CD4-positive, alpha-beta T cell treated with Interleukin-2 at 100 ng/mL for 4 hours (primary cell): ENCODE results near the gene EPHA2.
A peak's percentile ranks its signal among the peaks of the same experiment; 100 is the strongest.
"Not testable (repeated sequence)": the region's sequence is repeated elsewhere in the genome, so short reads cannot be mapped to it uniquely, and the experiment has no call there.

ENCODE experiments used
- DNase-seq: peaks from one replicate; pipeline ENCODE4 v3.0.0-alpha.2; 2020; ENCODE audit warnings: low spot score

The EPHA2 gene

DNA sequence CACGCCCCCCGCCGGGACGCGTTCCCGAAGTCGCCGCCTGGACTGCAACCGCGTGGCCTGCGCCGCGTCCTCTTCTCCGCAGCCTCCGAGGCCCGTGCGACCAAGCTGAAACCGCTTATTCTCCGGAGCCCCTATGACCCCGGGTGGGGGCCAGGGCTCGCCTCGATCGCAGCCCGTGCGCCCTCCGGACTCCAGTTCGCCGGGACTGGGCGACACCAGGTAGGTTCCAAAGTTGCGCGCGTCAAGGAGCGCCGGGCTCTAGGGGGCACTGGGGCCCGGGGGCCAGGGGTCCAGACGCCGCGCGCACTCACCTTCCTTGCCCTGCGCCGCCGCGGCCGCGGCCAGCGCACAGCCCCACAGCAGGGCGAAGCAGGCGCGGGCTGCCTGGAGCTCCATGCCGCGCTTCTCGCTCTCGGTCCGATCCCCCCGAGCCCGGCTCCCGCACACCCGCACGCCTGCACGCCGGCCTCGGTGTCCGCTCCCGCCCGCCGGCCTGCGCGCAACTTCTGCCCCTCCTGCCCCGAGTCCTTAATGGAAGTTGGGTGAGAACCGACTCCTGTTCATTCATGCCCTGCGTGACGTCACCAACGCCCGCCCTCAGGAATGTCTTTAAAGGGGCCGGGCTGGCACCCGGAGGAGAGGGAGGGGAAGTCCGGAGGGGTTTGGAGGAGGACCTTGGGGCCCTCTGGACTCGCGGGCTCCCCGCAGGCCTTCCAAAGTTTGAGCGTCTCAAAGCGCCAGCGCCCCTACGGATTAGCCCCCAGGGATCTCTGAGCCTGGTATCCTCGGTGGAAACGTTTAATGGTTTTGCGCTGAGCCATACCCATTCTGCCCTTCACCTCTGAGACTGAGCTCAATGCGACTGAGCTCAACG, at the start of gene EPHA2:
EPHA2 (minus strand) TSS at position 533 of the 874 bp plus-strand sequence; CDS start at position 396, 137 bp downstream.
- no peak for DNase-seq

GRCh38 chr1:16205334-16205671, 49.4 kb upstream of the EPHA2 start:
- no peak for DNase-seq

GRCh38 chr1:16204634-16205333, 48.9 kb upstream of the EPHA2 start:
- peak; percentile 19 for DNase-seq

DNA sequence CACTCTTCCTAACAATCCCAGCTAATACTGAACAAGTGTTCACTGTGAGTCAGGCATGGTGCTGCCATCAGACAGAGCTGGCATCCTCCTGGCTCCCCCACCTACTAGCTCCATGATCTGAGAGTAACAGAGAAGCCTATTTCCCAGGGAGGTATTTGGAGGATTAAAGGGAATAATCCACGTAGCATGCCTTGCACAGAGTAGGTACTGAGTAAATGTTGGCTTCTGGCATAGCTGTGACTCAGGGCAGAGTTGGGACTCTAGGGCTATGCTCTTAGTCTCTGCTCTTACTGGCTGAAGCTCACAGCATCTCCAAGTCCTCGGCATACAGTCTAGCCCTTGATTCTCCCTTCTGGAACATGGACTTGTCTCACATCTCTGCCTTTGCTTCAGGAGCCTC, 48.3 kb upstream of the EPHA2 start:
- DNase-seq: no peak

GRCh38 chr1:16203550-16203949, 47.7 kb upstream of the EPHA2 start:
- no peak for DNase-seq

DNA sequence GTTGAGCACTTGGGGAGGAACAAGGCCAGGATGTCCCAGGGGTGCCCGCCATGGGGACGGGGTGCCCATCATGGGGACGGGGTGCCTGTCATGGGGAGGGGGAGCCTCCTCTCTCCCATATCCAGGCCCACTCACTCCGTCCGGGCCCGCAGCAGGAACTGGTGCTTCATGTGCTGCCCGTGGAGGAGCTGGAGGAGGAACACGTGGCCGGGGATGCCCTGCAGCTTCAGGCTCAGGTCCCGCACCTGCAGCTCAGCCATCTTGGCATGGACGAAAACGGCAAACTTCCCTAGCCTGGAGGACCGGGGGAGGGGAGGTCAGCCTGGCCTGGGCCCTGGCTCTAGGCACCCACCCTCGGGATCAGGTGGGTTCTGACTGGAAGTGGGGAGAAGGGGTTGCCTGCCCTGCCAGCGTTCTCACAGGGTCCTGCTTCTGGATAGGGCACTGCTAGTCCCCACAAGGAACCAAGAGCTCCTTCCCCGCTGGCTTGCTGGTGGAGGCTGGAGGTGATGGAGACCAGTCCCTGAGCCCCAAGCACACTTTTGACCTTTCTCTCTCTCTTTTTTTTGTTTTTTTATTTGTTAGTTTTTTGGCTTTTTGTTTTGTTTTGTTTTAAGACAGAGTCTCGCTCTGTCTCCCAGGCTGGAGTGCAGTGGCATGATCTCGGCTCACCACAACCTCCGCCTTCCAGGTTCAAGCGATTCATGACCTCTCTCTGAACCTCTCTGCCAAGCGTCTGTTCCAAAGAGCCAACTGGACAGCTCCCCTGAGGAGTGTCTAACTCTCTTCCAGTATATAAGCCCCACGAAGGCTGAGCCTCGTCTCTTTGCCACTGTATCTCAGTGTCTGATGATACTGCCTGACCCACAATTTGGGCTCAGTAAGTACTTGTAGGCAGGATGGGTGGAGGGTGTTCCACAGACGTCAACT, 46.7 kb upstream of the EPHA2 start:
- no peak for DNase-seq

DNA sequence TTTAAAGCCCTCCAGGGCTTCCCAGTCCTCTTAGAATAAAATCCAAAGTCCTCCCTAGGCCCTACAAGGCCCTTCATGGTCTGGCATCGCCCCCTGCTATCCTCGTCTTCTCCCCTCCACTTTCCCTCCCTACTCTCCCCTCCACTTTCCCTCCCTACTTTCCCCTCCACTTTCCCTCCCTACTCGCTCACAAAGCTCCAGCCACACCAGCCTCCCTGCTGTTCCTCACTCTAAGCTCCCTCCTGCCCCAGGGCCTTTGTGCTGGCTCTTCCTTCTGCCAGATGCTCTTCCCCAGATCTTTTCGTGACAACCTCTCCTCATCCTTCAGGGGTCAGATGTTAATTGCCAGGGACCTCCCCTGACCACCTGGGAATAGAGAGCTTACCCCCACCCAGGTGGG, 43.8 kb upstream of the EPHA2 start:
- no peak for DNase-seq

DNA sequence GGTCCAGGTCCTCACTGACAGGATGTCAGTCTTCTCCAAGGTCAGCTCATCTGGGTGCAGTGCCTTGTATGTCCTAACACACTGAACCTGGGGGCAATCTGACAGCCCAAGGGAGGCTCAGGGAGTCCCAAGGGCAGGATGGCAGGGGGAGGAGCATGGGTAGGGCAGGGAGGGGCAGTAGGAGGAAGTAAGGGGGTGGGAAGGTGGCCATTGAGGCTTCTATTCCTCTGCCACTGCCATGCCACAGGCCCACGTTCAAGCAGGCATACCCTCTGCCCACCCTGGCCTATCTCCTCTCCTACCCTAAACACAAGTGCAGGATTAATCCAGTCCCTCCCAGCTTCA, 43.3 kb upstream of the EPHA2 start:
- DNase-seq: no peak

GRCh38 chr1:16198444-16199156, 42.7 kb upstream of the EPHA2 start:
- no peak for DNase-seq

GRCh38 chr1:16196874-16197273, 41.0 kb upstream of the EPHA2 start:
- no peak for DNase-seq

DNA sequence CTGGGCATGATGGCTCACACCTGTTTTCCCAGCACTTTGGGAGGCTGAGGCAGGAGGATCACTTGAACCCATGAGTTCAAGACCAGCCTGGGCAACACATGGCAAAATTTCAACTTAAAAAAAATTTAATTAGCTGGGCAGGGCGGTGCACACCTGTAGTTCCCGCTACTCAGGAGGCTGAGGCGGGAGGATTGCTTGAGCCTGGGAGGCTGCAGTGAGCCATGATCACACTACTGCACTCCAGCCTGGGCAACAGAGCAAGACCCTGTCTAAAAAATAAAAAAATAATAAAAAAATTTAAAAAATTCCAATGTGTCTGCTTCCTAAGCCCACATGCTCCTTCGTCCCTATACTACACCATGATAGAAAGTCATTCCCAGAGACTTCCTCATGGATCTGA, 40.3 kb upstream of the EPHA2 start:
- DNase-seq: not testable (repeated sequence)

- no peak for DNase-seq
Measured at GRCh38 chr1:16195518-16195905, 39.6 kb upstream of the EPHA2 start.

DNA sequence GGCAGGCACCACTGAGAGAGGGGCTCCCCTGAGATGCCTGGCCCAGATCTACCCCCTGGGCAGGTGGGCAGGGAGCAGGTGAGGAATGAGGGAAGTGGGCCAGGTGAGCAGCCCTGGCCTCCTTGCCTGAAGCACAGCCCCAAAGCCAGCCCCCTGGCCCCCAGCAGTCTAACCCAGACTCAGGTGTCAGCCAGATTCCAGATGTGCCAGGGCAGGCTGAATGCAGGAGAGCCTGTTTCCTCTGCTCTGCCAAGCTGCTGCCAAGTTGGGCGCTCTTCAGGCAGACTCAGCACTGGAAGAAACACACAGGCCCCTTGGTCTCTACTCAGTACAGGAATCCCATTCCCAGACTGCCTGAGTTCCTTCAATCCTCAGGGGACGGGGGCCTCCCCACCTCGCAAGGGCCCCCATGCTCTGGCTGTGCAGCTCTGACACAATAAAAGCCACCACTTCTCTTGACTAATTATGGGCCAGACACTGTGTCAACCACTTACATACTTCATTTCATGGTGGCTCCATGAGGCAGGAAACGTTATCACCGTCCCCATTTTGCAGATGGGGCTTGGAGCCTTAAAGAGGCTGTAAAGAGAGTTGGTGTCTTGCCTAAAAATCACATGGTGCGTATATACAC, 36.2 kb upstream of the EPHA2 start:
- no peak for DNase-seq

- DNase-seq: no peak
Measured at GRCh38 chr1:16191309-16191708, 35.4 kb upstream of the EPHA2 start.

- DNase-seq: no peak
Measured at GRCh38 chr1:16189921-16190621, 34.2 kb upstream of the EPHA2 start.

GRCh38 chr1:16189003-16189402, 33.1 kb upstream of the EPHA2 start:
- no peak for DNase-seq

DNA sequence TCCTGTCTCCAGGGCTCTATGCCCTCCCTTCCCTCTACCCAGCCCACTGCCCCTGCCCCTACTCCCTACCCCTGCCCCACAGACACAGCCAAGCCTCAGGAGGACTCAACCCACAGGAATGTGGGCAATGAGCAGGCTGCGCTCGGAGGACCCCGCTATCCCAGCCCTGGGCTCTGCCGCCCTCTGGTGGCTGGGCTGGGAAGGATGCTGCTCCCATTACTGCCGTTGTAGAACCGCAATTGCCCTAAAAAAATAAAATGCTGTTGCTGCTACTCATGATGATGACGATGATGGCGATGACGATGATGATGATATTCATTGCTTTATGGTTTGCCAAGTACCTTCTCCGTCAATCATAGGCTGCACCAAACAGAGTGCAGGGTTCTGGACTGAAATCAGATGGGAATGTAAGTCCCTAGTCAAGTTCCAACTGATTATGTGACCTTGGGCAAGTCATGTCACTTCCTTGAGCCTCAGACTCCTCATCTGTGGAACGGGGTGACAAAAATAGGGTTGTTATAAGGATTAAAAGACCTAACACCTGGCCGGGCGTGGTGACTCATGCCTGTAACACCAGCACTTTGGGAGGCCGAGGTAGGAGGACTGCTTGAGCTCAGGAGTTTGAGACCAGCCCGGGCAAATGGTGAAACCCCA, 32.0 kb upstream of the EPHA2 start:
- DNase-seq: peak; percentile 77

DNA sequence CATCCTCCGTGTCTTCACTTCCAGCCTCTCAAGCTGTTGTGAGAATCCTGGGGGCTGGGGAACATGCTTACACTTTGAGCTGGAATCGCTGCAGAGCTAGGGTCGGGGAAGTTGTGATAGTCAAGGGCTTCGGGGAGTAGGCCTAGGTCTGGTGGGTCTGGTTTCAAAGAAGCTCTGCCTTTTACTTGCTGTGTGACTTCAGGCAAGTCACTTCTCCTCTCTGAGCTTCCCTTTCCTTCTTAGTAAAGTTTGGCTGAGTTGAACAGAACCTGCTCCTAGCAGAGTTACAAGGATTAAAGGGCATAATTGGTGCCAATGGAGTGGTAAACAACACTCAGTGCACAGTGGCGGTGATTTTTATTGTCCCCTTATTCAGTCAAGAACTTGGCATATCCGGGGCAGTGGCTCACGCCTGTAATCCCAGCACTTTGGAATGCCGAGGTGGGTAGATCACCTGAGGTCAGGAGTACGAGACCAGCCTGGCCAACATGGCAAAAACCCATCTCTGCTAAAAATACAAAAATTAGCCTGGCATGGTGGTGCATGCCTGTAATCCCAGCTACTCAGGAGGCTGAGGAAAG, 30.9 kb upstream of the EPHA2 start:
- DNase-seq: no peak

DNA sequence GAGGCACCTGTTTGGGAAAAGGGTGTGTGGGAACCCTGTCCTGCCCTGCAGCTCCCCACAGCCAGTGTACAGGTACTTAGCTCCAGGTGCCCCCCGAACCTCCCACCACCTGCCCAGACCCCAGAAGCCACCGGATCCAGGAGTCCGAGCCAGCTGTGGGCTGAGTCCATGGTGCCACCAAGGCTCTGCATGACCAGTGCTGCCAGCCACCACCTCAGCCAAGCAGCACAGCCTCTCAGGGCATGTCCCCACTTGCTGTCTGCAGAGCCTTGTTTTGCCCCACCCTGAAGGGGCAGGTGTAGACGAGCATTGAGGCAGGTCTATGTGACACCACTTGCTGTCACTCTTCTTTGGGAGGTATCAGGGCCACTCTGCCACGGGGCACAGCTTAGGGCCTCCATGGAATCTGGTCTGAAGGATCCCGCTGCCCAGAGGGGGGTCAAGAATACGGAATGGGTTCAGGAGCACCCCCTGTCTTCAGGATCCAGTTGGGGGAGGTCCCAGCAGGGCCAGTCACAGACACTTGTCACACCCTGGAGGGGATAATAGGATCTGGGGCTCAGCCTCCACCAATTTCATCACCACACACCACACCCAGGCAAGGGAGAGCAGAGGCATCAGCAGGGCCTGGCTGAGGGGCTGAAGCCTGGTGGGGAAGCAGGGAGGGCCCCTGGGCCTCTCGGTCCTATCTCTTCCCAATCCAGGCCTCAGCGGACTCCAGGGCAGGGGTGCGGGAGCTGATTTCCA, 28.9 kb upstream of the EPHA2 start:
- no peak for DNase-seq
